Measurements from ENCODE around the gene THADA.

Gene THADA

DNA sequence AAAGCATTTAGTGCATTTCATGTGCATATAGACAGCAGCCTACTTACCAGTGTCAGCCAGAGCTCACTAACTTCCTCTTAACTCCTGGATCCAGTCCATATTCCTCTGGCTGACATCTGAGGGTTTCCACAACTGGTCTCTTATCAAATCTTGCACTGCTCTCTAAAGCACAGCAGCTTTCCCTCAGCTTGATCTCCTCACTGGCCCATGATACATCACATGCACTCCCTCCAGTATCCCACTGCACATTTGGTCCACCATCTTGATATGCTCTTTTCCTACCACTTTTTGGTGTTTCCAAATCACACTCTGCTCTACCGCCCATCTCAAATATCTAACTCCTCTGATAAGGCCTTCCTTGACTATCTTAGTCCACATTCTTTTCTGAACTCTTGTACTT lies 264.4 kb downstream of the THADA start:
- peak in 1 of 56 donors; percentile 20 for DNase-seq

DNA sequence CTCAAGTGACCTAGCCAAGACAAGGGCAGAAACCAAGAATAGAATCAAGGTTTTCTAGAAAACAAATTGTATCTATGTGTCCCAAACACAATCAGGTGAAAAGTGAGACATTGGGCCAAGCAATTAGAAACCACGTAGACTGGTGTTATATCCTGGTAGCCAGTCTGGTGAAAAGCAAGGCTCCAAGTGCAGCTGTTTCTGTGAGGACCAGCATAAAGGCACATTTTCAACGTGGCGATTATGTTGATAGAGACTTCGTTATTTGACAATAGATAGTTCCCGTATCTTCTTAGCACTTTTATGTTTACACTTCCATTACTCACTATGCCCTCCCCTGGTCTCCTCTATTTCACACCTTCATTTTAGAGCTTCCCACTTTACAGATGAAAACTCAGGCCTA lies 266.2 kb downstream of the THADA start:
- DNase-seq, result no peak

DNA sequence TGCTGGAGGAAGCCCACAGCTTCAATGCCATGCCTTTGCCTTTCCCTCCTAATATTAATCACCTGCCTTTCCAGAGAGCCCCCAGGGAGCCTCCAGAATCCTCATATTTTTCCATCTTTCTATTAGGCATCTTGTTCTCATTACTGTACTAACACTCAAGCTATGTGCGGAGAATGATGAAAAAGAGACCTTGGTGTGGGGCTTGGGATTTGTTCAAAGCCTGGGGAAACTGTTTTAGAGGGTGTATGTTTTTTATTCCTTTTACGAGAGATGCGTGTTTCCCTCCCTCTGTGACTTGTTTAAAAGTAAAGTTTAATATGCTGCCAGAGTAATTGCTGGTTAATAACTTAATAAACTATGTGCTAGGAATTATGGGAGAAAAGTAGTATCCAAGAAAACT lies 267.0 kb downstream of the THADA start:
- no peak for DNase-seq

DNA sequence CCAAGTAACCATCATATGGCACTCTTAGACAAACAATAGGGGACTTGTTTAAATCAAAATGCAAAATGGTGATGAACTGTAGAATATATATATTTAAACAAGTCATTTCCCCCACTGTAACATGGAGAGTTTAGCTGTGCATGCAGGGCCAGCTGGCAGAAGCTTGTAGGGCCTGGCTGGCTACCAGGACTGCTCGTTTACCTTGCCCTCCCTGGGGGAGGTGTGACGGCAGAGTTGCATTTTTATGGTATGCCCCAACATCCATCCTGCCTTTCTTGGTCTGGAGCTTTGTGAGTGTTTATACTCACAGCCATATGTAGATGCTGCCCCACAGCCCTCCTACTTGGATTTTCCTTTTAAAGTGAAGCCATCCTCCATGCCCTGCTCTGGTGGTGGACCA lies 267.7 kb downstream of the THADA start:
- DNase-seq, result no peak

DNA sequence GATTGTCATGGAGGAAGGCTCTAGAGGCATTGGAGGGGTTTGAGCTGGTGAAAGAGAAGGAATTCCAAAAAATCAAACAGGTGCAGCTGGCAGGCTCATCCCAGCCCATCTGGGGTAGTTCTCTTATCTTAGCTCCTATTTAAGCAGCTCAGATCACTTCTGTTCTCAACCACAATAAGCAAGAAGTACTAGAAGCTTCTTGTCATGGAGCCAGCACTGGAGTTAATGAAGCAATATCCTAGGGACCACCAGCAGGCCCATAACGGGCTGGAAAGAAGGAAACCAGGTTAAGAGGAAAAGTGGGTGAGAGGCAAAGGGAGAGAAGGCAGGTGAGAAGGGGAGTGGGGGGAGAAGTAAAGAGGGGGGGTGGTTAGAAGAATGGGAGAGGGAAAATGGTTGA lies 268.7 kb downstream of the THADA start:
- DNase-seq, result no peak

DNA sequence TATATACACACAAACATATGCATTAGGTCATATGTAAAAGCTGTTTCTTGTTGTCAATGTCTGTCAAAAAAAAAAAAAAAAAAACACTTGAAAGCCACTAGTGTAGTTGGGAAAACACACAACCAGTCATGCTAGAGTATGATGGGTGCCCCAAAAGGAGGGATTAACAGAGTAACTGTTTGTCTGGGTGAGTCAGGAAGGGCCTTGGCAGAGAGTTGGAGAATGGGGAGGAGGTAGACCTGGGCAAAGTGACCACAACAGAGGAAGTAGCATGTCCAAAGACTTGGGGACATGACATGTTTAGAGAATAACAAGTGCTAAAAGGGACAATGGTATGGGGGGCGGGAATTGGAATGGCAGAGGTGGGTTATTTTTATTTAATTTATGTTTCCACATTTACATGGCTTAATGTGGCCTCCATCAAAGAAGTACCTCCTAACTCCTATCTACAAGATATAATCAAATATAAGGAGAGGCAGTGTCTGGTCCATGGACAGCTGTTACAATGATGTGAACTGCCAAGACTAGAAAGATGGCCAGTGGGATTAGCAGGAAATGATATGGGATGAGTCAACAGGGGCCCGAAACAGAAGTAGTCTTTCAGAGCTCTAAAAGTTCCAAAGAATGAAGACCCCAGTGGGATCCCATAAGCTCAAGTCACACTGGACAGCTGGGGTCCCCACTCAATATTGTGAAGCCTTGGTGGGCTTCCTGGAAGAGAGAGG lies 269.6 kb downstream of the THADA start:
- no peak for DNase-seq

DNA sequence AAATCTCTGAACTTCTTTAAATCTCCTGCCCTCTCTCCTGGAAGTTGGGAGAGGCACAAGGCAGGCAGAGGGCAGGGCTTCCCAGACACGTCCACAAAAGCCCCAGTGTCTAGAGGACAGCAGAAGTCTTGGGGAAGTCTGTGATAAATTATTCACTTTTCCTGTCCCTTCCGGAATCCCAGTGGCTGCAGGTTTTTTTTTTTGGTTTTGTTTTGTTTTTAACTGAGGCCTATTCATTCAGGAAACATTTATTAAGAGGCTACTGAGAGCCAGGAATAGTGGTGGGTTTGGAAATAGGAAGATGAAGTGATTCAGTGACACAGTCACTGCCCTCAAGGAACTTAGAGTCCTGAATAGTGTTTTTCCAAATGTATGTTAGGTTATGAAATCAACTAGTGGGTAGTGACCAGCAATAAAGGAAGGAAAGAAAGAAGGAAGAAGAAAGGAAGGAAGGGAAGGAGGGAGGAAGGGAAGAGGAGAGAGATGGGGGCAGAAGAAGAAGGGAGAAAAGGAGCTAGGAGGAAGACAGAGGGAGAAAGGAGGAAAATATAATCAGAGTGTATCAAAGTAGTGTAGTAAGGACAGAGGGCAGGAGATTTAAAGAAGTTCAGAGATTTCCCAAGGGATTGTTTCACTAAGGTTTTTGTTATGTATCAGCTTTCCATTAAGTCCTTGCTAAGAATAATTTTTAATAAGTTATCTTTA lies 270.6 kb downstream of the THADA start:
- no peak for DNase-seq

DNA sequence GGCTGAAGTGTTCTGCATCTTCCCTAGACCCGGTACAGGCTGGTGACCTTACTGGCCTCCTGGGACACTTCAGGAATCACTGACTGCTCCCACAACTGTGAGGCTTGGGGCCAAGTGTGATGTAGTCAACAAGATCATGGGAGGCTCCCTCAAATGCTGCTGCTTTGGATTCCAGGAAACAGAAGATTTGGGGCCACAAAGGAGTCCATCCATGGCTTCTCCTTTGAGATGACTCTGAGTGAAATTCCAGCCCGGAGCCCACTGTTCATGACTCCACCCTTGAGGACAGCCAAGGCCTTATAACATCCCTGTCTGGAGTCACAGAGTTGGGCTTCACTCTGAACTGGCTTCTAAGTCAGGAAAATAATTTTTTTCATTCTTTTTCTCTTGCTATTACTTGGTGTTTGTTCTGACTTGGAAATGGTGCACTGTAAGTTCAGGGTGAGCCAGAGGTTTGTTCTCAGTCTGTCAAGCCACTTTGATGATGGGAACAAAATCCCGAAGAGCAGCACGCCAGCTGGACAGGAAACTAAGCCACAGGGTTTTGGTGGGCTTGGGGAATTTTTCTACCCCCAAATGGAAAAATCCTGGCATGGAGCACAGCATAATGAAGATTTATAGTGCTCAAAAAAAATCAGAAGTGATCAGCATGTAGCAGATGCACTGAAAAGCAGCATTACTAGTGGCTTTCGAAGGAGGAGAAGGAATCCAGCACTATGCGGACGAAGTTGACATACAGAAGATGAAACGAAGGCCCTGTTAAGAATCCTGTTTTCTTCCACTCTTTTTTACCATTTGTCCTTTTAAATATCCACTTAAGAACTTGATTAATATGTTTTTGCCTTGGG lies 271.4 kb downstream of the THADA start:
- DNase-seq, result no peak

DNA sequence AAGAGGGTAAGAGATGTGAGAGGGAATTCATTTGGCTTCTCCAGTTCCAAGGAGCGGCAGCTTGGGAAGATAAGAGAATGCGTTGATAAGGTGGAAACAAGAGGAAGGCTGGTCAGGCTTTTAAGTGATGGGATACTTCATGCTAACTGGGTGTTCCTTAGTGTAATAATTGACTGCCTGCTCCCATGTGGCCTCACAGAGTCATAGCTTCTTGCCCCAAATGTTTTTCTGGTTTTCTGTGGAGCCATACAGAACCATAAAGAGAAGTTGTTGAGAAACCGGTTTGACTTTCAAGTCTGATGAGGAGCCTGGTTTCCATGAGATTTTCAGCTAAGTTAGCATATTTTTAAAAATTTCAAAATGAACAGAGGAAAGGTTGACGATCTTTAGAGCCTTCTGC lies 272.0 kb downstream of the THADA start:
- no peak for DNase-seq

DNA sequence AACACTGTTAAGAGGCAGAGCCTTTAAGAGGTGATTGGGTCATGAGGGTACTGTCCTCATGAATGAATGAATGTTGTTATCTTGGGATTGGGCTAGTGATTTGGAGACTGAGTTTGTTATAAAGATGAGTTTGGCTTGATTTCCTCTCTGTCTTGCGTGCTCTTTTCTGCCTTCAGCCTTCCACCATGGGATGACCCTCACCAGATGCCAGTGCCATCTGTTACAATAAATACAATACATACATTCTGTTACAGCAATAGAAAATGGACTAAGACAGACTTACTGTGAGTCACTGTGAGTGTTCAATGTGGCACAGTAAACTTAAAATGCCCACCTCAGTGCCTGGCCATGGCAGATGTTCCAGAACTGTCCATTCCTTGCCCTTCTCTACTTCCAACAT lies 274.4 kb downstream of the THADA start:
- no peak for DNase-seq

DNA sequence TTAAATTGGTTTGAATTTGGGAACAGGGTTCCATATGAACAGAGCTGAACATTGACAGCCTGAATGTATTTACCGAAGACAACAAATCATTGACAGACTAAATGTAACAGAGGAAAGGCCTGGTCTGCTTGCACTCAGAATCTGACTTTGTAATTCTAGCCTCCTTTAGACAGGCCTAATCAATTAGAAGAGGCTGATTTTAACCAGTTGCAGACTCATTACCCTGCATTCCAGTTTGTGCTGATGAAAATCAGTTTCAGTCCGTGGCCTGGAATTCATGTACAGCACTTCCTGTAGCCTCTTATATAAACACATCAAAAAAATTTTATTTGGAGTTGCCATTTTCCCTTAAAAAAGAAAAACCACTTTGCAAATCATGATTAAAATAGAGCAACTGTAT lies 276.3 kb downstream of the THADA start:
- no peak for DNase-seq

DNA sequence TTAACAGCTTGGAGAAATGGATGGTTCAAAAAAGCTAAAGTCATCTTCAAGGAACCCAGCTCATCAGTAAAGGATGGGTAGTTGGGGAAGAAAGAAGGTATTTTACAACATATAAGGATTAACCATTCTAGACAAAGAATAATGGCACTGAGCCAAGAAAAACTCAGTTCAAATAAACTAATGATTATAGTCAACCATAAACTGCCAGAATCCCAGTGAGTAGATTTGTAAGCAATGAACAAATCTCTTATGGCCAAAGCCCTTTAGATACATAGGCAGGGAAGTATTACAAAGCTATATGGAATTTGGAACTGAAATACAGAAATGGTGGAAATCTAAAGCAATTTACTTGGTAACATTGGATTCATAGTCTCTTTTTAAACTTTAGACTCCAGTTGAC lies 277.0 kb downstream of the THADA start:
- no peak for DNase-seq

DNA sequence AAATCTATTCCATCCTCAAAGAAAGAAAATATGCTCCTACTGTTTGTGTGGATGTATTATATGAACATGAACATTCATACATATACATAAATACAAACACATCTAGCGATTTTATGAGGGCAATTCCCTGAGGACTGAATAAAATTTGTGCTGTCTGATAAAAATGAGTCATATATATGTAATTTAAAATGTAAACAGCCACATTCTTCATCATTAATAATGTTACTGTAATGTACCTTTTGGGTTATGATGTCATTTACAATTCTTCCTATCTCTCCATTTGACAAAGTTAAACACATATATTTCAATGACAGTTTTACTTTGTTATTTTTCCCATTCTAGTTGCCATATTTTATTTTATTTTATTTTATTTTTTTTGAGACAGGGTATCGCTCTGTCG lies 278.2 kb downstream of the THADA start:
- DNase-seq, result no peak

DNA sequence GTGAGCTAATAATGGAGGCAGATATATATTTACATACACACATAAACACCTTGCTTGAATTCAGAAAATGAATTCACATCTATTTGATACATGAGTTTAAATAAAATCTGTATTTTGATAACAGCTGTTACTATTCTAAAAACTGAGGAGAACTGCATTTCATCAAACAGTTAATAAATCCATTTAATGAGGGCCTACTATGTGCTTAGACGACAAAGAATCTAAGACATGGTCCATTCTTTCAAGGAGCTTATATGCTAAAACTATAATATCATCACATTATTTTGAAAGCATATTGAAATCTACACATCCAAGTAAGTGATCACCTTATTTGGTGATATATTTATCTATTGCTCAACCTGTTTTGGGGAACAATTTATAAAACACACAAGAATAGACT lies 278.6 kb downstream of the THADA start:
- no peak for DNase-seq

DNA sequence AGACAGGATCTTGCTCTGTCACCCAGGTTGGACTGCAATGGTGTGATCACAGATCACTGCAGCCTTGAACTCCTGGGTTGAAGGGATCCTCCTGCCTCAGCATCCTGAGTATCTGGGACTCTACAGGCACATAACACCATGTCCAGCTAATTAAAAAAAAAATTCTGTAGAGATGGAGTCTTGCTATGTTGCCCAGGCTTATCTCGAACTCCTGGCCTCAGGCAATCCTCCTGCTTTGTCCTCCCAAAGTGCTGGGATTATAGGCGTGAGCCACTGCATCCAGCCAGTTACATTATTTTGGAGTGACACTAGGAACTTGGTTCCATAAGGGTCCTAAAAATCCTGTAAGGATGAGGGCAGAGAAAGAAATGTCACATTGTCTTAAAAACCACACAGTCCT lies 280.4 kb downstream of the THADA start:
- no peak for DNase-seq

DNA sequence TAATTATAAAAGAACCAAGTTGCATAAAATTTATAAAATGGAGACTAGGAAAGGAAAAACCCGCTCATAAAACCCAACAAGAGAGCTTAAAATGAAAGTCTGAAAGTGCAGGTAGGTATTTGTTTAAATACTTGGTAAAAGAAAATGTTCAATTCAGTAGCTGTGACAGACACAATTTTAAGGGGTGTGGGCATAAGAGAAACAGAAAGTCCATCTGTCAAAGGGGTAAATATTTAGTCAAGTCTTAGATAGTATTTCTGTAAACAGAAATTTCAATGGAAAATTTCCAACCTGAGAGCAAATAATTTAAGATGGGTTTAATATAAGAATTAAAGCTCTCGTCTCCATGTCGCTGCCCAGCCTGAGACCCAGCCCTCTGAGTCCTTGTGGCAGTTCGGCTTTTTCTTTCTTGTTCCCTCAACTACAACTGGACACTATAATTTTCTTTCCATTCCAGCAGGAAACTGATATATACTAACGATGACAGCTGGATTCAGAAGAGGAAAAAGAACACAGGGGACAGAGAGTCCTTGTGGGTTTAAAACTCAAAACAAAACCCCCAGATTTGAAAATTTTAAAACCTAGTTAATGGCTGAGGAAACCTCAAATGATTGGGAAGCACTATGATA lies 281.4 kb downstream of the THADA start:
- no peak for DNase-seq

DNA sequence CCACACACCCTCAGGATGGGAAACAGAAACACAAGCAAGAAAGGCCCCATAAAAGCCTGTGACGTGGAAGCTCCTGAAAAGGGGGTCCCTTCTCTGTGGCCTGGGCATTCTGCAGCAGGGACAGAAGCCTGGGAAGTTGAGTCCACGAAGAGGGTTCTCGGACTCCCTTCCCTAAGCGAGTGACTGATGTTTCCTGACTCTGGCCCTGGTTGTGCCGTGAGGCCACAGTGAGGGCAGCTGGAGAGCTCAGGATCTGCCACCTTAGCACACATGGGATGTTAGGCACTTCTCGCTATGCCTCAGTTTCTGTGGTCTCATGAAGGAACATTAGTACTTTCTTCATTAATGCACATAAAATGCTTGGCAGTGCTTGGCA lies 282.2 kb downstream of the THADA start:
- DNase-seq, result no peak

DNA sequence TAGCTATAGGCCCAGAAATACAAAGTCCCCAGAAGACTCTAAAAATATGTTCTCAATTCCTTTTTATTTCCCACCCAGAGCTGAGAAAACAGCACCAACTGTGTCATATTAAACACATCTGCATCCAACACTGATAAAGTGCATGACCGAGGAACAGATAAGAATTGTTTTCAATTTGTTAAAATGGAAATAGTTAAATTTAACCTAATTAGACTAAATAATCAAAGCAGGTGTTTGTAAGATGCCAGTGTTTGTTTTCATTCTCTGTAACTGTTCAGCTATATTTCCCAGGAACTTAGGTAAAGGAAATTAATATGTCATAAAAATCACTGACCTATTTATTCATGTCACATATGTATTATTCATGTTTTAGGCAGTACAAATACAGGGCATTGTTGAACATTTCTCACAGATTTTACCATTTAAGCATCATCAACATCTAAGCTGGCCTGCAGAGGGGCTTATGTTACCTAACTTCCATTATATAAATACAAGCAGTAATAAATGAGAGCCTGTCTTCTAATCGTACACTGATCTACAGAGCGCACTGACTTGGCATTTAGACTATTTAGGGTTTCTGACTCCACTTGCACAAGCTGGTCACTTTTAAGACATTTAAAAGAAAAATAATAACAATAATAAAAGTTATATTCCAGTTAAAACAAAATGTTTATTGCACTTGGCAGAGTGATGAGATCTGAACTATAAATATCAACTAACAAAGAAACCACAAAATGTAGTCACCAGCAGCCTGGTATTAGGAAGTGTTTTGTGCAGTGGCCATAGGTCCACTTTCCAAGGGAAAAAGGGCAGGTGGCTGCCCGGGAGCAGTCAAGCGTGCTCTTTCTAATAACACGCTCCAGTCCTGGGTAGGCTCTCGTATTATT lies 282.8 kb downstream of the THADA start:
- no peak for DNase-seq

DNA sequence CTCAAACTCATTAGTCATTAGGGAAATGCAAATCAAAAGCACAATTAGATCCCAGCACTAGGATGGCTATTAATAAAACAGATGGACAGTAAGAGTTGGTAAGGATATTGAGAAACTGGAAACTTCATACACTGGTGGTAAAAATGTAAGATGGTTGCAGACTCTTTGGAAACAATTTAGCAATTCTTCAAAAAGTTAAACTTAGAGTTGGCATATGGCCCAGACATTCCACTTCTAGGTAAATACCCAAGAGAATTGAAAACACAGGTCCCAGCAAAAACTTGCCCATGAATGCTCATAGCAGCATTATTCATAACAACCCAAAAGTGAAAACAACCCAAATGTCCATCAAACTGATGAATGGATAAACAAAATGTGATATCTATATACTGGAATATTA lies 284.6 kb downstream of the THADA start:
- no peak for DNase-seq

DNA sequence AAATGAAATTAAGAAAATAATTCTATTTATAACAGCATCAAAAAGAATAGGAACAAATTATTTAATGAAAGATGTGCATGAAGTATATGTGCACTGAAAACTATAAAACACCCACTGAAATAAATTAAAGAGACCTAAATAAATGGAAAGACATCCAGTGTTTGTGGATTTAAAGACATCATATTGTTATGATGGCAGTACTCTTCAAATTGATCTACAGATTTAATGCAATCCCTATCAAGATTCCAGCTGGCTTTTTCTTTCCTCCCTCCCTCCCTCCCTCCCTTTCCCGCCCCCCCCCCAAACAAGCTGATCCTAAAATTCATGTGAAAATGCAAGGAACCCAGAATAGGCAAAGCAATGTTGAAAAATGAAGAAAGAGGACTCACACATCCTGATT lies 285.9 kb downstream of the THADA start:
- DNase-seq, result no peak

DNA sequence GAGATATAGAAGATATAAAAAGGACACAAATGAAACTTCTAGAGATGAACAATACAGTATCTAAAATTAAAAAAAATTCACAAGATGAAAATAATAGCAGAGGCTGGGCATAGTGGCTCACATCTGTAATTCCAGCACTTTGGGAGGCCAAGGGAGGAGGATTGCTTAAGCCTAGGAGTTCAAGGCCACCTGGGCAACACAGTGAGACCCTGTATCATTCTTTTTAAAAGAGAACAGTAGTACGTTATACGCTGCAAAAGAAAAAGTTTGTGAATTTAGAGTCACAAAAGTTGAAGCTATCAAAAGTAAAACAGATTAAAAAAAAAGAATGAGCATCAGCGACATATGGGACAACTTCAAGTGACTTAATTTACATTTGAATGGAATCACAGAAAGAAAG lies 287.9 kb downstream of the THADA start:
- DNase-seq, result no peak
